H9 (cell line): Measurements from ENCODE around the gene SGMS2. TPM values are rescaled to one million over a fixed set of nuclear protein-coding genes. Genes with fewer than 3 reads are reported as not detected.

Experiments used
- DNase-seq: peaks from one replicate; pipeline ENCODE4 v3.0.0-alpha.2; 2017
- H2AFZ ChIP-seq: one replicate; pipeline ENCODE4 v1.6.1; 2013; ENCODE audit warnings: mild to moderate bottlenecking, low read length, control low read depth, moderate library complexity
- H2AK5ac ChIP-seq: 2 replicates; pipeline ENCODE4 v1.6.1; 2013; ENCODE audit warnings: low read length, control low read depth, mixed read lengths; ENCODE audit not compliant: insufficient read length
- H2BK120ac ChIP-seq: one replicate; pipeline ENCODE4 v1.6.1; 2013; ENCODE audit warnings: low read depth, mild to moderate bottlenecking, low read length, control low read depth, inconsistent platforms; ENCODE audit not compliant: poor library complexity, severe bottlenecking
- H2BK12ac ChIP-seq: 2 replicates; pipeline ENCODE4 v1.6.1; 2013; ENCODE audit warnings: low read length, control low read depth, mixed read lengths, low read depth; ENCODE audit not compliant: insufficient read length
- H2BK15ac ChIP-seq: 2 replicates; pipeline ENCODE4 v1.6.1; 2013; ENCODE audit warnings: low read depth, low read length, control low read depth
- H2BK20ac ChIP-seq: one replicate; pipeline ENCODE4 v1.6.1; 2013; ENCODE audit warnings: low read depth, mild to moderate bottlenecking, low read length, control low read depth, inconsistent platforms; ENCODE audit not compliant: poor library complexity, severe bottlenecking
- H2BK5ac ChIP-seq: 2 replicates; pipeline ENCODE4 v1.6.1; 2013; ENCODE audit warnings: low read length, control low read depth, mixed read lengths; ENCODE audit not compliant: insufficient read length
- H3K14ac ChIP-seq: 2 replicates; pipeline ENCODE4 v1.6.1; 2013; ENCODE audit warnings: low read length, control low read depth; ENCODE audit not compliant: insufficient read depth
- H3K18ac ChIP-seq: 2 replicates; pipeline ENCODE4 v1.6.1; 2013; ENCODE audit warnings: low read depth, mild to moderate bottlenecking, mixed read lengths, low read length, control low read depth; ENCODE audit not compliant: insufficient read length
- H3K23ac ChIP-seq: 2 replicates; pipeline ENCODE4 v1.6.1; 2013; ENCODE audit warnings: low read length, control low read depth, mixed read lengths, low read depth; ENCODE audit not compliant: insufficient read length
- H3K23me2 ChIP-seq: 2 replicates; pipeline ENCODE4 v1.6.1; 2013; ENCODE audit warnings: low read depth, mild to moderate bottlenecking, mixed read lengths, low read length, control low read depth; ENCODE audit not compliant: insufficient read length, poor library complexity, severe bottlenecking
- H3K27ac ChIP-seq: 2 replicates; pipeline ENCODE4 v1.5.1; 2013; ENCODE audit warnings: low read length, control low read depth, mixed read lengths, low read depth; ENCODE audit not compliant: insufficient read length
- H3K27me3 ChIP-seq: 2 replicates; pipeline ENCODE4 v1.6.1; 2013; ENCODE audit warnings: low read length, control low read depth, inconsistent platforms; ENCODE audit not compliant: insufficient read depth
- H3K4ac ChIP-seq: 2 replicates; pipeline ENCODE4 v1.6.1; 2013; ENCODE audit warnings: low read depth, mild to moderate bottlenecking, control low read depth, inconsistent platforms, low read length, moderate library complexity
- H3K4me1 ChIP-seq: 2 replicates; pipeline ENCODE4 v1.6.1; 2013; ENCODE audit warnings: low read length, control low read depth, inconsistent platforms; ENCODE audit not compliant: insufficient read depth
- H3K4me2 ChIP-seq: 2 replicates; pipeline ENCODE4 v1.6.1; 2013; ENCODE audit warnings: low read length, control low read depth, mixed read lengths; ENCODE audit not compliant: insufficient read length, insufficient read depth
- H3K56ac ChIP-seq: 2 replicates; pipeline ENCODE4 v1.6.1; 2013; ENCODE audit warnings: low read depth, mild to moderate bottlenecking, mixed read lengths, low read length, control low read depth; ENCODE audit not compliant: insufficient read length
- H3K79me1 ChIP-seq: 2 replicates; pipeline ENCODE4 v1.6.1; 2013; ENCODE audit warnings: low read depth, mild to moderate bottlenecking, moderate library complexity, low read length, control low read depth, inconsistent platforms; ENCODE audit not compliant: insufficient read depth, poor library complexity, severe bottlenecking
- H3K79me2 ChIP-seq: 2 replicates; pipeline ENCODE4 v1.6.1; 2013; ENCODE audit warnings: low read length, control low read depth, inconsistent platforms; ENCODE audit not compliant: insufficient read depth
- H3K9ac ChIP-seq: 2 replicates; pipeline ENCODE4 v1.6.1; 2013; ENCODE audit warnings: low read length, control low read depth, mixed read lengths; ENCODE audit not compliant: insufficient read length; ENCODE audit errors: extremely low read depth
- H3K9me3 ChIP-seq: one replicate; pipeline ENCODE4 v1.6.1; 2013; ENCODE audit warnings: low read depth, low read length, inconsistent platforms; ENCODE audit not compliant: control insufficient read depth
- H3T11ph ChIP-seq: one replicate; pipeline ENCODE4 v1.6.1; 2013; ENCODE audit warnings: mild to moderate bottlenecking, low read length, control low read depth, inconsistent platforms
- H4K20me1 ChIP-seq: one replicate; pipeline ENCODE4 v1.6.1; 2013; ENCODE audit not compliant: control insufficient read depth, insufficient read length, insufficient read depth
- H4K5ac ChIP-seq: 2 replicates; pipeline ENCODE4 v1.6.1; 2013; ENCODE audit warnings: low read depth, mild to moderate bottlenecking, mixed read lengths, low read length, control low read depth; ENCODE audit not compliant: insufficient read length
- H4K8ac ChIP-seq: replicated peaks from 2 replicates; pipeline ENCODE4 v1.6.1; 2013; ENCODE audit warnings: low read length, control low read depth, mixed read lengths, low read depth; ENCODE audit not compliant: insufficient read length
- H4K91ac ChIP-seq: 2 replicates; pipeline ENCODE4 v1.6.1; 2013; ENCODE audit warnings: low read depth, mild to moderate bottlenecking, moderate library complexity, mixed read lengths, low read length, control low read depth; ENCODE audit not compliant: insufficient read length
- H3K27ac Mint-ChIP-seq, 3 experiments: 2 replicates in 2 of 3; 3 replicates in 1 of 3; pipeline ENCODE4 v1.8.0; 2020 to 2021; ENCODE audit warnings: mixed read lengths in 3 of 3, mild to moderate bottlenecking in 1 of 3, moderate library complexity in 1 of 3
- H3K27me3 Mint-ChIP-seq: 2 replicates; pipeline ENCODE4 v1.8.0; 2021; ENCODE audit warnings: low read depth, mild to moderate bottlenecking, moderate library complexity, mixed read lengths
- H3K36me3 Mint-ChIP-seq, 3 experiments: 2 replicates in 2 of 3; 3 replicates in 1 of 3; pipeline ENCODE4 v1.8.0; 2020 to 2021; ENCODE audit warnings: low read depth in 3 of 3, mixed read lengths in 3 of 3; ENCODE audit not compliant: insufficient read depth in 1 of 3
- H3K4me1 Mint-ChIP-seq, 2 experiments: 2 replicates each; pipeline ENCODE4 v1.8.0; 2020; ENCODE audit warnings: mixed read lengths in 2 of 2
- H3K4me3 Mint-ChIP-seq, 2 experiments: 2 replicates in 1 of 2; 3 replicates in 1 of 2; pipeline ENCODE4 v1.8.0; 2020 to 2021; ENCODE audit warnings: mild to moderate bottlenecking in 2 of 2, mixed read lengths in 2 of 2, moderate library complexity in 1 of 2
- H3K9me3 Mint-ChIP-seq, 2 experiments: 2 replicates in 1 of 2; 3 replicates in 1 of 2; pipeline ENCODE4 v1.8.0; 2020; ENCODE audit warnings: mild to moderate bottlenecking in 2 of 2, mixed read lengths in 2 of 2, moderate library complexity in 1 of 2
- WGBS: extraction: QIAGEN DNeasy Blood & Tissue Kit; methylation state at CpG from one replicate; pipeline ENCODE4 v1.1.7; 2013; ENCODE audit warnings: missing lambda C conversion rate, low lambda C conversion rate, mixed read lengths; ENCODE audit not compliant: insufficient read length; ENCODE audit errors: extremely low coverage; 5-methylcytosine and 5-hydroxymethylcytosine counted together
- total RNA-seq: library from RNA; stranded (reverse); gene quantifications from 2 replicates; pipeline ENCODE4 v1.2.1, GENCODE V29; 2021
- TF ChIP-seq, protein P1 (sequence below): fragments of 200-600 bp; sonication (generic); conservative IDR thresholded peaks from 3 replicates; pipeline ENCODE4 v1.8.0; 2021; ENCODE audit warnings: antibody characterized with exemption, mild to moderate bottlenecking

The SGMS2 gene
- total RNA-seq, 1 experiment from 2014 or later = 9.7 TPM

DNA sequence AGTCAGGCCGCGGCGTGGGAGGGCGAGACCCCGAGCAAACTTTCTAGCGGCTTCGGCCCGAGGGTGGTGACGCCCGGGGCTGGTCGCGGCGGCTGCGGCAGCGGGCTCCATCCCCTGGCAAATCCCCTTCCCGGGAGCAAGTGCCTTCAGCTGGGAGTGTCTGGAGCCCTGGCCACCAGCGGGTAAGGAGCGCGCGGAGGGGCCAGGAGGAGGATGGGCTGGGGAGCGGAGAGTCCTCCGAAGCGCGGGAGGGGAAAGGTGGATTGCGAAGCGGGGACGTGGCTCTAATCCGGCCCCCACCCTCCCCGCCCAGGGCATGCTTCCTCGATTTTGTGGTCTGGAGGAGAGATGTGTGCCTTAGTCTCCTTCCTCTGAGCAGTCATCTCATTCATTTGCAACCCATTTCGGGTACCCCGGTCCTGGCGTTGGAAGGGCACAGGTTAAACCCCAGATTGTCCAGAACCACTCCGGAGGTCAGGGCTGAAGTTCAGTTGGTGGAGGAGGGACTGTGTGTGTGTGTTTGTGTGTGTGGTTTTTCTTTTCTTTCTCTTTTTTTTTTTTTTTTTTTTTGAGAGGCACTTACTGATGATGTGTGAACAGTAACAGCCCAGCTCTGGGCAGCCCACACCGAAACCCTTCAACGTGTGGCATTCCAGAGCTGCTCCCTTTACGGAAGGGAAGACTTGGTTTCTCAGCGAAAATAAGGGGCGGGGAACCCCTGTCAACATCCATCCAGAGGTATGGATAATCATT, 516 bp downstream of the SGMS2 start:
- Mint-ChIP-seq H3K27me3 (peaks cover 97% of the 10 kb centered on the region), H3K4me1 (peaks cover 32 to 35% of the 10 kb centered on the region in 2 experiments), H3K4me3 (peak overlapping the region; percentile 83 to 90), H3K36me3 (peaks cover 0 to 5% (median 4%) of the 10 kb centered on the region in 3 experiments; a peak in 4 of 7 replicates), H3K27ac (no peak overlapping the region), H3K9me3 (peaks cover 0 to 8% of the 10 kb centered on the region in 2 experiments; a peak in 3 of 5 replicates)
- Histone ChIP-seq H2BK12ac (no peak overlapping the region), H2BK15ac (no peak overlapping the region), H4K20me1 (no peaks in the 10 kb centered on the region), H3K4me2 (peak overlapping the region; percentile 65), H4K8ac (no peak overlapping the region), H3K4ac (no peak overlapping the region), H3K23ac (no peak overlapping the region), H3K14ac (no peak overlapping the region), H4K5ac (no peak overlapping the region), H2AK5ac (no peak overlapping the region), H2BK5ac (no peak overlapping the region), H3K9ac (no peak overlapping the region), H3K27me3 (peaks cover 58% of the 10 kb centered on the region), H3K27ac (no peak overlapping the region), H3K56ac (no peak overlapping the region), H2BK20ac (no peak overlapping the region), H4K91ac (no peak overlapping the region), H3K79me1 (no peaks in the 10 kb centered on the region), H3K18ac (no peak overlapping the region), H3T11ph (no peak overlapping the region), H2BK120ac (no peak overlapping the region), H3K79me2 (no peaks in the 10 kb centered on the region), H2AFZ (no peak overlapping the region), H3K4me1 (no peaks in the 10 kb centered on the region), H3K23me2 (peaks cover 12% of the 10 kb centered on the region), H3K9me3 (no peaks in the 10 kb centered on the region)
- peak; percentile 48 for DNase-seq
- TF ChIP-seq, protein P1, sequence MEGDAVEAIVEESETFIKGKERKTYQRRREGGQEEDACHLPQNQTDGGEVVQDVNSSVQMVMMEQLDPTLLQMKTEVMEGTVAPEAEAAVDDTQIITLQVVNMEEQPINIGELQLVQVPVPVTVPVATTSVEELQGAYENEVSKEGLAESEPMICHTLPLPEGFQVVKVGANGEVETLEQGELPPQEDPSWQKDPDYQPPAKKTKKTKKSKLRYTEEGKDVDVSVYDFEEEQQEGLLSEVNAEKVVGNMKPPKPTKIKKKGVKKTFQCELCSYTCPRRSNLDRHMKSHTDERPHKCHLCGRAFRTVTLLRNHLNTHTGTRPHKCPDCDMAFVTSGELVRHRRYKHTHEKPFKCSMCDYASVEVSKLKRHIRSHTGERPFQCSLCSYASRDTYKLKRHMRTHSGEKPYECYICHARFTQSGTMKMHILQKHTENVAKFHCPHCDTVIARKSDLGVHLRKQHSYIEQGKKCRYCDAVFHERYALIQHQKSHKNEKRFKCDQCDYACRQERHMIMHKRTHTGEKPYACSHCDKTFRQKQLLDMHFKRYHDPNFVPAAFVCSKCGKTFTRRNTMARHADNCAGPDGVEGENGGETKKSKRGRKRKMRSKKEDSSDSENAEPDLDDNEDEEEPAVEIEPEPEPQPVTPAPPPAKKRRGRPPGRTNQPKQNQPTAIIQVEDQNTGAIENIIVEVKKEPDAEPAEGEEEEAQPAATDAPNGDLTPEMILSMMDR = no peak
- no CpG with 5 or more reads among the region's 39 CpGs for WGBS
